Tibial nerve (tissue), 4 donors: Measurements from ENCODE around the gene GAL. TPM values are rescaled to one million over a fixed set of nuclear protein-coding genes. Genes with fewer than 3 reads are reported as not detected.

Experiments used
- DNase-seq, 2 donors: peaks; one replicate each; pipeline ENCODE4 v3.0.0-alpha.2; 2019; ENCODE audit warnings: low spot score in 2 of 2
- H3K27ac ChIP-seq, 4 donors: fragments of 200-600 bp; sonication (generic) in 3 of 4; one replicate each; pipeline ENCODE4 v1.5.1; 2017 to 2019; ENCODE audit warnings: mild to moderate bottlenecking in 1 of 4
- H3K27me3 ChIP-seq, 2 donors: fragments of 200-600 bp; sonication (generic) in 1 of 2; one replicate each; pipeline versions ENCODE4 v1.5.1 to v1.6.0; 2017 to 2019
- H3K36me3 ChIP-seq, 3 donors: fragments of 200-600 bp; sonication (generic); one replicate each; pipeline ENCODE4 v1.5.1; 2018 to 2019
- H3K4me1 ChIP-seq, 4 donors: fragments of 200-600 bp; sonication (generic) in 3 of 4; one replicate each; pipeline ENCODE4 v1.5.1; 2017 to 2019
- H3K4me3 ChIP-seq, 4 donors: fragments of 200-600 bp; sonication (generic) in 3 of 4; one replicate each; pipeline ENCODE4 v1.5.1; 2017 to 2019; ENCODE audit warnings: mild to moderate bottlenecking in 1 of 4, moderate library complexity in 1 of 4
- H3K9me3 ChIP-seq, 4 donors: fragments of 200-600 bp; sonication (generic) in 3 of 4; one replicate each; pipeline ENCODE4 v1.5.1; 2017 to 2019
- CTCF ChIP-seq, 5 experiments: fragments of 200-600 bp in 3 of 5; fragments of 450-650 bp in 2 of 5; sonication (generic) in 3 of 5; IDR thresholded peaks; one replicate each; pipeline ENCODE4 v1.5.1; 2016 to 2019; ENCODE audit warnings: antibody characterized with exemption in 5 of 5, mild to moderate bottlenecking in 3 of 5, moderate library complexity in 2 of 5
- EP300 ChIP-seq, 2 donors: sonication (generic); formaldehyde crosslinking; IDR thresholded peaks; one replicate each; pipeline ENCODE4 v1.6.1; 2017; ENCODE audit warnings: antibody characterized with exemption in 2 of 2, mild to moderate bottlenecking in 1 of 2
- POLR2A ChIP-seq, 2 donors: fragments of 450-650 bp; IDR thresholded peaks; one replicate each; pipeline ENCODE4 v1.6.1; 2017; ENCODE audit warnings: antibody characterized with exemption in 2 of 2, mild to moderate bottlenecking in 2 of 2, moderate library complexity in 2 of 2
- WGBS, 2 donors: methylation state at CpG; one replicate each; pipeline ENCODE4 v1.1.5; 2018; 5-methylcytosine and 5-hydroxymethylcytosine counted together
- total RNA-seq, 4 donors: library from RNA; depleted of rRNA; stranded (reverse); fragments of >200 nt; gene quantifications; one replicate each; pipeline ENCODE4 v1.1.0, GENCODE V29; 2016

GAL gene
- total RNA-seq, 4 donors from 2014 or later: 3.3 TPM; not detected in 3

GRCh38 chr11:68651985-68652682 lies 32.2 kb upstream of the GAL start:
- Histone ChIP-seq H3K4me1 (peaks cover 0 to 4% (median 0%) of the 10 kb centered on the region in 4 donors), H3K9me3 (peaks cover 0 to 30% (median under 1%) of the 10 kb centered on the region in 4 donors), H3K36me3 (no peaks in the 10 kb centered on the region), H3K27me3 (peaks cover 0 to 33% of the 10 kb centered on the region in 2 donors), H3K4me3 (no peak overlapping the region), H3K27ac (no peak overlapping the region)
- no peak for DNase-seq
- TF ChIP-seq EP300 (IDR thresholded peaks at IDR 0.05): no peak
- TF ChIP-seq CTCF (IDR thresholded peaks at IDR 0.05): no peak
- TF ChIP-seq POLR2A (IDR thresholded peaks at IDR 0.05): no peak
- 63 to 70% methylated on average over 8 to 13 of the region's 16 CpGs for WGBS, 2 donors

- TF ChIP-seq POLR2A (IDR thresholded peaks at IDR 0.05) (no peak), EP300 (IDR thresholded peaks at IDR 0.05) (no peak), CTCF (IDR thresholded peaks at IDR 0.05) (no peak)
- no peak for DNase-seq
- no peak overlapping the region for H3K27ac ChIP-seq
- peaks cover 0 to 24% (median 0%) of the 10 kb centered on the region in 4 donors for H3K9me3 ChIP-seq
- 72 to 80% methylated on average over 11 to 12 of the region's 12 CpGs for WGBS, 2 donors
- H3K36me3 ChIP-seq: no peaks in the 10 kb centered on the region
- H3K4me1 ChIP-seq: peaks cover 0 to 4% (median 0%) of the 10 kb centered on the region in 4 donors
- peaks cover 0 to 33% of the 10 kb centered on the region in 2 donors for H3K27me3 ChIP-seq
- H3K4me3 ChIP-seq: no peak overlapping the region
Observed at GRCh38 chr11:68652683-68653156, 31.6 kb upstream of the GAL start.

- Histone ChIP-seq H3K27me3 (peaks cover 0 to 33% of the 10 kb centered on the region in 2 donors), H3K4me1 (peaks cover 0 to 6% (median 1%) of the 10 kb centered on the region in 4 donors), H3K27ac (no peak overlapping the region), H3K9me3 (peaks cover 0 to 20% (median 0%) of the 10 kb centered on the region in 4 donors), H3K36me3 (no peaks in the 10 kb centered on the region), H3K4me3 (no peak overlapping the region)
- DNase-seq: no peak
- WGBS, 2 donors: 71 to 78% methylated on average over 17 to 21 of the region's 24 CpGs
- TF ChIP-seq EP300 (IDR thresholded peaks at IDR 0.05) (no peak), CTCF (IDR thresholded peaks at IDR 0.05) (no peak), POLR2A (IDR thresholded peaks at IDR 0.05) (no peak)
Observed at GRCh38 chr11:68653486-68654430, 30.6 kb upstream of the GAL start.

GRCh38 chr11:68654978-68655377 lies 29.4 kb upstream of the GAL start:
- Histone ChIP-seq H3K27me3 (peaks cover 0 to 25% of the 10 kb centered on the region in 2 donors), H3K9me3 (peaks cover 0 to 20% (median 0%) of the 10 kb centered on the region in 4 donors), H3K36me3 (no peaks in the 10 kb centered on the region), H3K4me3 (no peak overlapping the region), H3K27ac (no peak overlapping the region), H3K4me1 (peaks cover 0 to 14% (median 7%) of the 10 kb centered on the region in 4 donors)
- no peak for DNase-seq
- no peak for TF ChIP-seq EP300 (IDR thresholded peaks at IDR 0.05)
- TF ChIP-seq POLR2A (IDR thresholded peaks at IDR 0.05): no peak
- no peak for TF ChIP-seq CTCF (IDR thresholded peaks at IDR 0.05)
- WGBS, 2 donors: 95% methylated on average over 8 of the region's 8 CpGs
